Esophagus muscularis mucosa (tissue), 4 donors: ENCODE data around the gene SPON1. TPM values are rescaled to one million over a fixed set of nuclear protein-coding genes. Genes with fewer than 3 reads are reported as not detected.
"Not testable (repeated sequence)": the region's sequence is repeated elsewhere in the genome, so short reads cannot be mapped to it uniquely, and the experiment has no call there.

Experiments
- DNase-seq: peaks from one replicate; pipeline ENCODE4 v3.0.0-alpha.2; 2017; ENCODE audit errors: extremely low spot score
- H3K27ac ChIP-seq, 4 donors: fragments of 200-600 bp; sonication (generic); replicated peaks in 1 of 4; 1 replicate in 3 of 4; 2 replicates in 1 of 4; pipeline ENCODE4 v1.5.1; 2016 to 2019; ENCODE audit warnings: mild to moderate bottlenecking in 1 of 4
- H3K27me3 ChIP-seq, 4 donors: fragments of 200-600 bp; sonication (generic); one replicate each; pipeline versions ENCODE4 v1.5.1 to v1.6.0; 2016 to 2019
- H3K36me3 ChIP-seq, 4 donors: fragments of 200-600 bp; sonication (generic); one replicate each; pipeline ENCODE4 v1.5.1; 2016 to 2019
- H3K4me1 ChIP-seq, 4 donors: fragments of 200-600 bp; sonication (generic); one replicate each; pipeline ENCODE4 v1.5.1; 2016 to 2019
- H3K4me3 ChIP-seq, 4 donors: fragments of 200-600 bp; sonication (generic); 1 replicate in 2 of 4; 2 replicates in 2 of 4; pipeline ENCODE4 v1.5.1; 2016 to 2019; ENCODE audit warnings: mild to moderate bottlenecking in 4 of 4, moderate library complexity in 1 of 4
- H3K9me3 ChIP-seq, 4 donors: fragments of 200-600 bp; sonication (generic); 1 replicate in 3 of 4; 2 replicates in 1 of 4; pipeline ENCODE4 v1.5.1; 2016 to 2019
- CTCF ChIP-seq, 3 experiments: fragments of 200-600 bp in 2 of 3; fragments of 450-650 bp in 1 of 3; sonication (generic) in 2 of 3; IDR thresholded peaks; one replicate each; pipeline ENCODE4 v1.5.1; 2017 to 2019; ENCODE audit warnings: antibody characterized with exemption in 3 of 3, mild to moderate bottlenecking in 2 of 3, moderate library complexity in 1 of 3
- EP300 ChIP-seq: sonication (generic); formaldehyde crosslinking; IDR thresholded peaks from one replicate; pipeline ENCODE4 v1.6.1; 2017; ENCODE audit warnings: antibody characterized with exemption
- POLR2A ChIP-seq: fragments of 450-650 bp; IDR thresholded peaks from one replicate; pipeline ENCODE4 v1.6.1; 2017; ENCODE audit warnings: antibody characterized with exemption, moderate library complexity, mild to moderate bottlenecking, low read depth
- POLR2AphosphoS5 ChIP-seq, 2 donors: sonication (generic); formaldehyde crosslinking; IDR thresholded peaks; one replicate each; pipeline ENCODE4 v1.6.1; 2017; ENCODE audit warnings: antibody characterized with exemption in 2 of 2
- WGBS: methylation state at CpG from one replicate; pipeline ENCODE4 v1.1.5; 2018; 5-methylcytosine and 5-hydroxymethylcytosine counted together
- intact Hi-C: fragments of 100-400 bp; cut with DNase I; formaldehyde crosslinking; loops from one replicate; pipeline ENCODE4 v1.15.1; 2023
- total RNA-seq, 4 donors: library from RNA; depleted of rRNA; stranded (reverse); fragments of >200 nt; gene quantifications; one replicate each; pipeline versions ENCODE4 v1.1.0 to v1.2.1, GENCODE V29; 2016

Gene SPON1
- total RNA-seq, 4 donors from 2014 or later, result 12.5 to 25.2 (median 19.2) TPM

GRCh38 chr11:14079011-14079410, 116.5 kb downstream of the SPON1 start:
- H3K27me3 ChIP-seq, result no peaks in the 10 kb centered on the region
- H3K9me3 ChIP-seq, result no peaks in the 10 kb centered on the region
- TF ChIP-seq EP300 (no peak), POLR2AphosphoS5 (IDR thresholded peaks at IDR 0.05) (no peak)
- H3K4me3 ChIP-seq, result no peak overlapping the region
- 58% methylated on average over 4 of the region's 4 CpGs for WGBS
- no peaks in the 10 kb centered on the region for H3K36me3 ChIP-seq
- peaks cover 0 to 5% (median 0%) of the 10 kb centered on the region in 4 donors for H3K4me1 ChIP-seq
- no peak overlapping the region for H3K27ac ChIP-seq
- intact Hi-C loops, result no loop called here
- no peak for DNase-seq

- no peak overlapping the region for H3K4me3 ChIP-seq
- intact Hi-C loops, result no loop called here
- TF ChIP-seq EP300, result no peak
- no peak for TF ChIP-seq POLR2A
- no peak for TF ChIP-seq POLR2AphosphoS5 (IDR thresholded peaks at IDR 0.05)
- no peak for TF ChIP-seq CTCF (IDR thresholded peaks at IDR 0.05)
- no peak for DNase-seq
- no peaks in the 10 kb centered on the region for H3K27me3 ChIP-seq
- whole genome bisulfite sequencing, result 79% methylated on average over 4 of the region's 4 CpGs
- no peaks in the 10 kb centered on the region for H3K36me3 ChIP-seq
- no peaks in the 10 kb centered on the region for H3K9me3 ChIP-seq
- no peak overlapping the region for H3K27ac ChIP-seq
- peaks cover 0 to 5% (median 0%) of the 10 kb centered on the region in 4 donors for H3K4me1 ChIP-seq
Measured at GRCh38 chr11:14079797-14080196, 117.3 kb downstream of the SPON1 start.

- no peak for DNase-seq
- intact Hi-C loops, result no loop called here
- no peak overlapping the region for H3K4me3 ChIP-seq
- peak overlapping the region in 2 of 4 donors; percentile 2 to 5 for H3K27ac ChIP-seq
- TF ChIP-seq POLR2AphosphoS5 (IDR thresholded peaks at IDR 0.05), result no peak
- TF ChIP-seq CTCF (IDR thresholded peaks at IDR 0.05), result no peak
- no peak for TF ChIP-seq POLR2A
- TF ChIP-seq EP300, result no peak
- peaks cover 0 to 5% (median 0%) of the 10 kb centered on the region in 4 donors for H3K4me1 ChIP-seq
- no peaks in the 10 kb centered on the region for H3K36me3 ChIP-seq
- whole genome bisulfite sequencing, result 61% methylated on average over 6 of the region's 6 CpGs
- no peaks in the 10 kb centered on the region for H3K27me3 ChIP-seq
- no peaks in the 10 kb centered on the region for H3K9me3 ChIP-seq
Measured at GRCh38 chr11:14081581-14082231, 119.2 kb downstream of the SPON1 start.

GRCh38 chr11:14082338-14082737, 119.8 kb downstream of the SPON1 start:
- TF ChIP-seq EP300, result no peak
- peak in 1 of 2 donors; percentile 11 for TF ChIP-seq POLR2AphosphoS5 (IDR thresholded peaks at IDR 0.05)
- Histone ChIP-seq H3K4me3 (no peak overlapping the region), H3K27me3 (no peaks in the 10 kb centered on the region), H3K9me3 (no peaks in the 10 kb centered on the region), H3K36me3 (no peaks in the 10 kb centered on the region), H3K27ac (no peak overlapping the region), H3K4me1 (peaks cover 0 to 5% (median 0%) of the 10 kb centered on the region in 4 donors)
- WGBS, result 49% methylated on average over 5 of the region's 5 CpGs
- no peak for DNase-seq
- intact Hi-C loops, result no loop called here

- intact Hi-C loops, H3K4me1 ChIP-seq, H3K27ac ChIP-seq, H3K9me3 ChIP-seq, H3K27me3 ChIP-seq, H3K4me3 ChIP-seq, H3K36me3 ChIP-seq, DNase-seq: not testable (repeated sequence)
- WGBS, result 93% methylated on average over 2 of the region's 2 CpGs
Measured at GRCh38 chr11:14088861-14089260, 126.3 kb downstream of the SPON1 start.

- no peak for DNase-seq
- Histone ChIP-seq H3K4me1 (peaks cover 0 to 8% (median 4%) of the 10 kb centered on the region in 4 donors), H3K36me3 (no peaks in the 10 kb centered on the region), H3K9me3 (no peaks in the 10 kb centered on the region), H3K27me3 (no peaks in the 10 kb centered on the region), H3K27ac (no peak overlapping the region), H3K4me3 (no peak overlapping the region)
- intact Hi-C loops, result no loop called here
- 87% methylated on average over 13 of the region's 17 CpGs for WGBS
- TF ChIP-seq CTCF (IDR thresholded peaks at IDR 0.05) (no peak), POLR2AphosphoS5 (IDR thresholded peaks at IDR 0.05) (no peak), POLR2A (no peak), EP300 (no peak)
Measured at GRCh38 chr11:14089690-14090462, 127.4 kb downstream of the SPON1 start.

- H3K27ac ChIP-seq, H3K4me1 ChIP-seq, H3K9me3 ChIP-seq, H3K36me3 ChIP-seq, H3K27me3 ChIP-seq, intact Hi-C loops, H3K4me3 ChIP-seq, DNase-seq: not testable (repeated sequence)
- WGBS, result 65% methylated on average over 7 of the region's 9 CpGs
Measured at GRCh38 chr11:14090631-14091030, 128.1 kb downstream of the SPON1 start.
